ENCODE results near the gene CCDC152.

DNA sequence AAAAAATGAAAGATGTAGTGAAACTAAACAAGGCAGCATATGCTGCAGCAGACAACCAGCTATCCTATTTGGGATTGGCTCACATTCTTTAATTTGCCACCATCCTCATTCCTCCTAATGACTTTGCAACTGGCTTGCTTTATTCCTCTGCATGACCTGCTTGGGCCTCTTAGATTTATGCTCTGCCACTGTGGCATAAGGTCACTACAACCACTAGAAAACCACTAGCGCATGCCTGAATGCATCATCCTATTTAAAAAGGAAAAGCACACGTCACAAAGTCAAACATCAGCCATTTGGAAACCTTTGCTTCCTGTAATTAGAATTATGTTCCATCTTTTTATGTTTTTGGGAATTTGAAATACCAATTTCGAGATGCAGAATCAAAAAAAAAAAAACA lies 40.8 kb upstream of the CCDC152 start:
- TF ChIP-seq CTCF (IDR thresholded peaks at IDR 0.05; ENCODE audit: borderline replicate concordance, extremely low read depth, low read length, poor library complexity, severe bottlenecking) (no peak), EZH2 (IDR thresholded peaks at IDR 0.05; ENCODE audit: borderline replicate concordance, low read depth, low read length, severe bottlenecking) (no peak)
